Measurements from ENCODE around the gene PPCDC. TPM values are rescaled to one million over a fixed set of nuclear protein-coding genes. Genes with fewer than 3 reads are reported as not detected.

Gene PPCDC
- total RNA-seq, 1 experiment from 2014 or later = 31.9 TPM

GRCh38 chr15:75052972-75053747 is 29.8 kb downstream of the PPCDC start:
- H3K36me3 ChIP-seq = peaks cover 9% of the 10 kb centered on the region; the same call in 1 of the 2 replicates
- DNase-seq = no peak
- H3K9me3 ChIP-seq = no peaks in the 10 kb centered on the region
- no peaks in the 10 kb centered on the region for H3K27me3 ChIP-seq
- no peak overlapping the region for H3K4me3 ChIP-seq

GRCh38 chr15:75053748-75054125 is 30.3 kb downstream of the PPCDC start:
- H3K9me3 ChIP-seq = no peaks in the 10 kb centered on the region
- H3K36me3 ChIP-seq = peaks cover 8% of the 10 kb centered on the region; the same call in 1 of the 2 replicates
- no peaks in the 10 kb centered on the region for H3K27me3 ChIP-seq
- H3K4me3 ChIP-seq = no peak overlapping the region
- DNase-seq = no peak

- Histone ChIP-seq H3K36me3 (peaks cover 4% of the 10 kb centered on the region; the same call in 1 of the 2 replicates), H3K9me3 (no peaks in the 10 kb centered on the region), H3K4me3 (no peak overlapping the region), H3K27me3 (no peaks in the 10 kb centered on the region)
- DNase-seq = no peak
These were observed 30.9 kb downstream of the PPCDC start for GRCh38 chr15:75054172-75054897.

GRCh38 chr15:75056036-75056435 is 32.6 kb downstream of the PPCDC start:
- DNase-seq = no peak
- Histone ChIP-seq H3K4me3 (no peak overlapping the region), H3K36me3 (no peaks in the 10 kb centered on the region), H3K9me3 (no peaks in the 10 kb centered on the region), H3K27me3 (no peaks in the 10 kb centered on the region)

- Histone ChIP-seq H3K27me3 (no peaks in the 10 kb centered on the region), H3K9me3 (no peaks in the 10 kb centered on the region), H3K36me3 (no peaks in the 10 kb centered on the region), H3K4me3 (no peak overlapping the region)
- DNase-seq = peak; percentile 22
These were observed 34.9 kb downstream of the PPCDC start for GRCh38 chr15:75058127-75058905.

GRCh38 chr15:75059607-75060006 is 36.2 kb downstream of the PPCDC start:
- DNase-seq = no peak
- Histone ChIP-seq H3K4me3 (no peak overlapping the region), H3K9me3 (no peaks in the 10 kb centered on the region), H3K27me3 (no peaks in the 10 kb centered on the region), H3K36me3 (no peaks in the 10 kb centered on the region)

- H3K36me3 ChIP-seq = no peaks in the 10 kb centered on the region
- H3K27me3 ChIP-seq = no peaks in the 10 kb centered on the region
- DNase-seq = no peak
- H3K4me3 ChIP-seq = no peak overlapping the region
- H3K9me3 ChIP-seq = no peaks in the 10 kb centered on the region
These were observed 37.9 kb downstream of the PPCDC start for GRCh38 chr15:75061272-75061671.

- no peaks in the 10 kb centered on the region for H3K36me3 ChIP-seq
- no peaks in the 10 kb centered on the region for H3K9me3 ChIP-seq
- no peak for DNase-seq
- no peak overlapping the region for H3K4me3 ChIP-seq
- no peaks in the 10 kb centered on the region for H3K27me3 ChIP-seq
These were observed 39.3 kb downstream of the PPCDC start for GRCh38 chr15:75062706-75063105.

GRCh38 chr15:75063338-75063737 is 39.9 kb downstream of the PPCDC start:
- Histone ChIP-seq H3K27me3 (no peaks in the 10 kb centered on the region), H3K9me3 (no peaks in the 10 kb centered on the region), H3K4me3 (no peak overlapping the region), H3K36me3 (no peaks in the 10 kb centered on the region)
- DNase-seq = no peak

- no peak for DNase-seq
These were observed 40.5 kb downstream of the PPCDC start for GRCh38 chr15:75063889-75064288.

GRCh38 chr15:75064846-75065245 is 41.5 kb downstream of the PPCDC start:
- Histone ChIP-seq H3K4me3 (no peak overlapping the region), H3K36me3 (no peaks in the 10 kb centered on the region), H3K9me3 (no peaks in the 10 kb centered on the region), H3K27me3 (no peaks in the 10 kb centered on the region)
- no peak for DNase-seq

More at GRCh38 chr15:75063889-75064288, 40.5 kb downstream of the PPCDC start:
- H3K4me3 ChIP-seq = no peak overlapping the region
- no peaks in the 10 kb centered on the region for H3K27me3 ChIP-seq
- H3K36me3 ChIP-seq = no peaks in the 10 kb centered on the region
- no peaks in the 10 kb centered on the region for H3K9me3 ChIP-seq

GRCh38 chr15:75065467-75065850 is 42.1 kb downstream of the PPCDC start:
- no peak for DNase-seq
- no peak overlapping the region for H3K4me3 ChIP-seq
- no peaks in the 10 kb centered on the region for H3K27me3 ChIP-seq
- H3K36me3 ChIP-seq = no peaks in the 10 kb centered on the region
- no peaks in the 10 kb centered on the region for H3K9me3 ChIP-seq

- DNase-seq = no peak
- Histone ChIP-seq H3K36me3 (no peaks in the 10 kb centered on the region), H3K4me3 (no peak overlapping the region), H3K27me3 (no peaks in the 10 kb centered on the region), H3K9me3 (no peaks in the 10 kb centered on the region)
These were observed 42.6 kb downstream of the PPCDC start for GRCh38 chr15:75065851-75066509.

GRCh38 chr15:75067123-75067830 is 43.9 kb downstream of the PPCDC start:
- H3K4me3 ChIP-seq = no peak overlapping the region
- no peaks in the 10 kb centered on the region for H3K9me3 ChIP-seq
- H3K36me3 ChIP-seq = no peaks in the 10 kb centered on the region
- peak; percentile 35 for DNase-seq
- H3K27me3 ChIP-seq = no peaks in the 10 kb centered on the region

GRCh38 chr15:75068748-75069147 is 45.4 kb downstream of the PPCDC start:
- Histone ChIP-seq H3K36me3 (no peaks in the 10 kb centered on the region), H3K9me3 (no peaks in the 10 kb centered on the region), H3K4me3 (no peak overlapping the region), H3K27me3 (no peaks in the 10 kb centered on the region)
- DNase-seq = no peak

GRCh38 chr15:75069301-75069925 is 46.0 kb downstream of the PPCDC start:
- DNase-seq = no peak
- Histone ChIP-seq H3K4me3 (no peak overlapping the region), H3K36me3 (no peaks in the 10 kb centered on the region)

More at GRCh38 chr15:75069301-75069925, 46.0 kb downstream of the PPCDC start:
- Histone ChIP-seq H3K9me3 (no peaks in the 10 kb centered on the region), H3K27me3 (no peaks in the 10 kb centered on the region)
